ENCODE results near the gene RNASE13. TPM values are rescaled to one million over a fixed set of nuclear protein-coding genes. Genes with fewer than 3 reads are reported as not detected.
A peak's percentile ranks its signal among the peaks of the same experiment; 100 is the strongest.

The RNASE13 gene
- total RNA-seq, 1 experiment from 2014 or later: not detected

- no peaks in the 10 kb centered on the region for H3K9me3 ChIP-seq
- Mint-ChIP-seq H3K4me3 (ENCODE audit: unreplicated experiment) (no peak overlapping the region), H3K27me3 (ENCODE audit: insufficient read depth, unreplicated experiment) (peaks cover 8% of the 10 kb centered on the region), H3K36me3 (ENCODE audit: insufficient read depth, unreplicated experiment) (no peaks in the 10 kb centered on the region), H3K27ac (ENCODE audit: unreplicated experiment) (no peak overlapping the region), H3K9me3 (ENCODE audit: unreplicated experiment) (no peaks in the 10 kb centered on the region), H3K4me1 (ENCODE audit: low read depth, unreplicated experiment) (no peaks in the 10 kb centered on the region)
- intact Hi-C loops (cut with micrococcal nuclease; ENCODE audit: unreplicated experiment): loop anchor here (5.0 kb wide), 1 partner anchor 125 kb away; no protein-coding TSS in a partner anchor
- POLR2A ChIA-PET: no interaction called here
- no peak overlapping the region for H3K4me3 ChIP-seq (ENCODE audit: low read depth, low read length)
- DNase-seq: peak in 1 of 2 experiments; percentile 40
- CTCF ChIA-PET: interaction anchor here (0.7 to 3.8 kb wide), 4 partner anchors 25 to 389 kb away, joined by 3 to 127 read pairs (median 26); partner anchors contain the start of gene CHD8
- BruUV-seq (replicated peaks): no TSS peak
- H3K4me1 ChIP-seq: peaks cover 6% of the 10 kb centered on the region
- H3K27me3 ChIP-seq (replicated peaks; ENCODE audit: control insufficient read depth, insufficient read depth, low read length): no peaks in the 10 kb centered on the region
- TF ChIP-seq CTCF (IDR thresholded peaks at IDR 0.05; ENCODE audit: insufficient read depth in 1 of 2, low read depth in 1 of 2, low read length in 1 of 2, severe bottlenecking in 1 of 2, unreplicated experiment in 1 of 2): peak in 1 of 2 experiments; percentile 54
- no peaks in the 10 kb centered on the region for H3K36me3 ChIP-seq (ENCODE audit: control insufficient read depth, insufficient read depth, low read length)
Observed at GRCh38 chr14:21066882-21067502, 32.4 kb upstream of the RNASE13 start.

- Mint-ChIP-seq H3K4me3 (ENCODE audit: unreplicated experiment) (no peak overlapping the region), H3K36me3 (ENCODE audit: insufficient read depth, unreplicated experiment) (no peaks in the 10 kb centered on the region), H3K27me3 (ENCODE audit: insufficient read depth, unreplicated experiment) (peaks cover 8% of the 10 kb centered on the region), H3K4me1 (ENCODE audit: low read depth, unreplicated experiment) (peaks cover 7% of the 10 kb centered on the region), H3K27ac (ENCODE audit: unreplicated experiment) (no peak overlapping the region), H3K9me3 (ENCODE audit: unreplicated experiment) (no peaks in the 10 kb centered on the region)
- no peaks in the 10 kb centered on the region for H3K27me3 ChIP-seq (replicated peaks; ENCODE audit: control insufficient read depth, insufficient read depth, low read length)
- no peaks in the 10 kb centered on the region for H3K9me3 ChIP-seq
- TF ChIP-seq CTCF (IDR thresholded peaks at IDR 0.05; ENCODE audit: insufficient read depth in 1 of 2, low read depth in 1 of 2, low read length in 1 of 2, severe bottlenecking in 1 of 2, unreplicated experiment in 1 of 2): no peak
- no peak for DNase-seq
- H3K4me3 ChIP-seq (ENCODE audit: low read depth, low read length): no peak overlapping the region
- BruUV-seq (replicated peaks): no TSS peak
- H3K36me3 ChIP-seq (ENCODE audit: control insufficient read depth, insufficient read depth, low read length): no peaks in the 10 kb centered on the region
- H3K4me1 ChIP-seq: no peaks in the 10 kb centered on the region
- POLR2A ChIA-PET: no interaction called here
- CTCF ChIA-PET: interaction anchor here (0.7 kb wide), 1 partner anchor 41 kb away, joined by 3 read pairs; no protein-coding TSS in a partner anchor
- intact Hi-C loops (cut with micrococcal nuclease; ENCODE audit: unreplicated experiment): no loop called here
Observed at GRCh38 chr14:21063479-21063878, 28.9 kb upstream of the RNASE13 start.

- Mint-ChIP-seq H3K4me3 (ENCODE audit: unreplicated experiment) (peak overlapping the region; percentile 5), H3K9me3 (ENCODE audit: unreplicated experiment) (no peaks in the 10 kb centered on the region), H3K4me1 (ENCODE audit: low read depth, unreplicated experiment) (peaks cover 7% of the 10 kb centered on the region), H3K27me3 (ENCODE audit: insufficient read depth, unreplicated experiment) (peaks cover 6% of the 10 kb centered on the region), H3K27ac (ENCODE audit: unreplicated experiment) (no peak overlapping the region), H3K36me3 (ENCODE audit: insufficient read depth, unreplicated experiment) (no peaks in the 10 kb centered on the region)
- ChIA-PET CTCF (interaction anchor here (1.1 to 1.8 kb wide), 2 partner anchors 47 to 132 kb away, joined by 3 to 4 read pairs; no protein-coding TSS in a partner anchor), POLR2A (no interaction called here)
- Histone ChIP-seq H3K27me3 (replicated peaks; ENCODE audit: control insufficient read depth, insufficient read depth, low read length) (no peaks in the 10 kb centered on the region), H3K4me3 (ENCODE audit: low read depth, low read length) (no peak overlapping the region), H3K4me1 (no peaks in the 10 kb centered on the region), H3K36me3 (ENCODE audit: control insufficient read depth, insufficient read depth, low read length) (no peaks in the 10 kb centered on the region), H3K9me3 (no peaks in the 10 kb centered on the region)
- no peak for DNase-seq
- BruUV-seq (replicated peaks): no TSS peak
- intact Hi-C loops (cut with micrococcal nuclease; ENCODE audit: unreplicated experiment): no loop called here
- TF ChIP-seq CTCF (IDR thresholded peaks at IDR 0.05; ENCODE audit: insufficient read depth in 1 of 2, low read depth in 1 of 2, low read length in 1 of 2, severe bottlenecking in 1 of 2, unreplicated experiment in 1 of 2): no peak
Observed at GRCh38 chr14:21061347-21061668, 26.7 kb upstream of the RNASE13 start.

Data from Caco-2 (cell line).